ENCODE measurements around the gene CTTNBP2NL. TPM values are rescaled to one million over a fixed set of nuclear protein-coding genes. Genes with fewer than 3 reads are reported as not detected.

CTTNBP2NL gene, protein sequence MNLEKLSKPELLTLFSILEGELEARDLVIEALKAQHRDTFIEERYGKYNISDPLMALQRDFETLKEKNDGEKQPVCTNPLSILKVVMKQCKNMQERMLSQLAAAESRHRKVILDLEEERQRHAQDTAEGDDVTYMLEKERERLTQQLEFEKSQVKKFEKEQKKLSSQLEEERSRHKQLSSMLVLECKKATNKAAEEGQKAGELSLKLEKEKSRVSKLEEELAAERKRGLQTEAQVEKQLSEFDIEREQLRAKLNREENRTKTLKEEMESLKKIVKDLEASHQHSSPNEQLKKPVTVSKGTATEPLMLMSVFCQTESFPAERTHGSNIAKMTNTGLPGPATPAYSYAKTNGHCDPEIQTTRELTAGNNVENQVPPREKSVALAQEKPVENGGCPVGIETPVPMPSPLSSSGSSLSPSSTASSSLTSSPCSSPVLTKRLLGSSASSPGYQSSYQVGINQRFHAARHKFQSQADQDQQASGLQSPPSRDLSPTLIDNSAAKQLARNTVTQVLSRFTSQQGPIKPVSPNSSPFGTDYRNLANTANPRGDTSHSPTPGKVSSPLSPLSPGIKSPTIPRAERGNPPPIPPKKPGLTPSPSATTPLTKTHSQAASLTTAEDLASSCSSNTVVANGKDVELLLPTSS
- total RNA-seq = 10 to 100 TPM; 12.1 to 20.6 (median 17.5) TPM
- polyA plus RNA-seq = 1 to 10 TPM; 3.9 to 6.7 TPM
- long read RNA-seq, donor 1, partial matches to known transcripts = 0 of 3 reads
- long read RNA-seq, donor 1, other reads (novel, unspliced or antisense) = 3 of 3 reads
- long read RNA-seq, donor 2, full-length matches to known transcripts = 1 of 7 reads
- long read RNA-seq, donor 2, partial matches to known transcripts = 2 of 7 reads
- long read RNA-seq, donor 2, other reads (novel, unspliced or antisense) = 4 of 7 reads
- long read RNA-seq, donor 3, full-length matches to known transcripts = 6 of 11 reads
- long read RNA-seq, donor 3, partial matches to known transcripts = 2 of 11 reads
- long read RNA-seq, donor 3, other reads (novel, unspliced or antisense) = 3 of 11 reads

DNA sequence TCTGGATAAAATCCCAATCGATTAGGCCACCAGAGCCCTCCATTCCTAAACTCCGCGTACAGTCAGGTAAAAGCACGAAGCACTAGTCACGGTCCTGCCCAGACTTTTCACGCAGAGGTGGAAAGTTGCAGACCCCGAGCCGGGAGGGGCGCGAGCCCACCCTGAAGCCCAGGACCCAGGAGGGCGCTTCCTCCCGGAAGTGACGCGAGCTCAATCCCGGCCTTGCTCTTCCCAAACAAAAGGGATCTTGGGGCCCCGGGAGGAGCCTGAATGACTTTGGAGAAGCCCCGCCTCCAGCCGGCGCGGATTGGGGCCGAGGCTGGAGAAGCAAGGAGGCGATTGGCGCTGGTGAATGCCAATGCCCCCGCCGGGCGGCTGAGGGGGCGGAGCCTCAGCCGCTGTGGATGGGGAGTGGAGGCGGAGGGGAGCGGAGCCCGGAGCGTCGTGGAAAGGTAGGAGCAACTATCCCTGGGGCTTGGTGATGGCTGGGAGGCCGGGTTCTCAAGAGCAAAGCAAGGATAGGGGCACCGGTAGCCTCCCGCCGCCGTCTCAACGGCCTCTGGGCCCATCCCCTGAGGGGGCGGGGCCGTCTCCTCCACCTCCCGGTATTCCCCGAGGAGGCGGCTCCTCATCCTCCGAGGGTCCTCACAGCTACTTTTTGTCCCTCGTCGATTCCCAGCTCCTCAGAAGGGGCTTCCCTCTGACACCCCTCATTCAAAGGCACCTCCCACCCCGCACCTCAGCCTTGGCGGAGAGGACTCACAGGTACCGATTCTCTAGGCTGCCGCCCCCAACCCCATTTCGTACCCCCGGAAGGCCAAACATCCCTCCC is at the start of gene CTTNBP2NL:
Gene CTTNBP2NL (plus strand): TSS at position 394 of the 832 bp plus-strand sequence. CDS start 19,952 bp downstream, outside the sequence.
- no peaks in the 10 kb centered on the region for H3K36me3 ChIP-seq
- ATAC-seq = peak; percentile 93 to 97 (median 95)
- H3K4me1 ChIP-seq = peaks cover 0 to 91% (median 71%) of the 10 kb centered on the region in 9 donors
- intact Hi-C loops (cut with DNase I) = loop anchor here in 3 of 10 donors (5.0 to 10.0 kb wide), 5 partner anchors 36 to 409 kb away; partner anchors contain the start of genes CAPZA1 (in 1 of the 3), RHOC (in 1 of the 3) and ST7L (in 1 of the 3)
- peak within 1 kb of the TSS; percentile 88 to 97 (median 94) for H3K27ac ChIP-seq
- DNase-seq = peak; percentile 96 to 98
- H3K27me3 ChIP-seq = no peaks in the 10 kb centered on the region
- H3K4me3 ChIP-seq = peak within 1 kb of the TSS; percentile 88 to 100 (median 94)
- H3K9me3 ChIP-seq = no peaks in the 10 kb centered on the region
- TF ChIP-seq, protein P1, sequence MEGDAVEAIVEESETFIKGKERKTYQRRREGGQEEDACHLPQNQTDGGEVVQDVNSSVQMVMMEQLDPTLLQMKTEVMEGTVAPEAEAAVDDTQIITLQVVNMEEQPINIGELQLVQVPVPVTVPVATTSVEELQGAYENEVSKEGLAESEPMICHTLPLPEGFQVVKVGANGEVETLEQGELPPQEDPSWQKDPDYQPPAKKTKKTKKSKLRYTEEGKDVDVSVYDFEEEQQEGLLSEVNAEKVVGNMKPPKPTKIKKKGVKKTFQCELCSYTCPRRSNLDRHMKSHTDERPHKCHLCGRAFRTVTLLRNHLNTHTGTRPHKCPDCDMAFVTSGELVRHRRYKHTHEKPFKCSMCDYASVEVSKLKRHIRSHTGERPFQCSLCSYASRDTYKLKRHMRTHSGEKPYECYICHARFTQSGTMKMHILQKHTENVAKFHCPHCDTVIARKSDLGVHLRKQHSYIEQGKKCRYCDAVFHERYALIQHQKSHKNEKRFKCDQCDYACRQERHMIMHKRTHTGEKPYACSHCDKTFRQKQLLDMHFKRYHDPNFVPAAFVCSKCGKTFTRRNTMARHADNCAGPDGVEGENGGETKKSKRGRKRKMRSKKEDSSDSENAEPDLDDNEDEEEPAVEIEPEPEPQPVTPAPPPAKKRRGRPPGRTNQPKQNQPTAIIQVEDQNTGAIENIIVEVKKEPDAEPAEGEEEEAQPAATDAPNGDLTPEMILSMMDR (IDR thresholded peaks at IDR 0.05) = no peak
- WGBS, 2 donors = 0 to 1% methylated on average over 50 to 53 of the region's 53 CpGs

DNA sequence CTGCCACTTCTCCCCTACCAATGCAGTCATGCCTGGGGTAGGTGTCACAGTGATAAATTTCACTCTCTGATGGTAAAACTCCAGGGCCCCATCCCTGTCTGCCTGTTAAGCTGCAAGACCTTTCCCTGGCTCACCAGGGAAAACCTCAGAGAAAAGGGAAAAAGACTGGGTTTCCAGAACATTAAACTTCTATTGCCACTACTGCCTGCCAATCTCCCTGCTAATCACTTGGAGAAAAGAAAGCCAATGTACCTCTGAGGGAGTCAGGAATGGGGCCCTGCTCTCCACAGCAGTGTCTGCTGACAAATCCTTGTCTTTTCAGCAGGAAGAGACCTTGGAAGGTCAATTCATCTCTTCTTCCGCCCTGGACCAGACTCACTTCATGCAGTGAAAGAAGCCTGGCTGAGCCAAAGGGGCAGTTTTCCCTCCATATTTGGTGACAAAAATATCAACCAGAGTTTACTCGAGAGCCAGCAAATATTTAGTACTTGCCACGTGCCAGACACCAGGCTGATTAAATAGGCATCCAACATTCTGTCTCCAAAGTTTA is 49.1 kb upstream of the CTTNBP2NL start:
- Histone ChIP-seq H3K27ac (no peak overlapping the region), H3K4me3 (no peak overlapping the region), H3K9me3 (peaks cover 0 to 26% (median 14%) of the 10 kb centered on the region in 11 donors), H3K36me3 (no peaks in the 10 kb centered on the region), H3K4me1 (no peaks in the 10 kb centered on the region), H3K27me3 (peaks cover 0 to 6% (median 0%) of the 10 kb centered on the region in 7 donors)
- intact Hi-C loops (cut with DNase I) = no loop called here
- no peak for DNase-seq
- 54 to 74% methylated on average over 3 of the region's 3 CpGs for WGBS, 2 donors
- ATAC-seq = no peak
- TF ChIP-seq, protein P1 (IDR thresholded peaks at IDR 0.05) = no peak

GRCh38 chr1:112356765-112357164 is 39.2 kb upstream of the CTTNBP2NL start:
- peaks cover 4 to 36% (median 20%) of the 10 kb centered on the region in 9 donors for H3K4me1 ChIP-seq
- H3K4me3 ChIP-seq = no peak overlapping the region
- ATAC-seq (no peak), DNase-seq (no peak)
- WGBS, 2 donors = 43 to 64% methylated on average over 2 of the region's 2 CpGs
- no peak overlapping the region for H3K27ac ChIP-seq
- intact Hi-C loops (cut with DNase I) = no loop called here
- H3K27me3 ChIP-seq = no peaks in the 10 kb centered on the region
- no peaks in the 10 kb centered on the region for H3K36me3 ChIP-seq
- TF ChIP-seq, protein P1 (IDR thresholded peaks at IDR 0.05) = no peak
- peaks cover 0 to 11% (median 0%) of the 10 kb centered on the region in 11 donors for H3K9me3 ChIP-seq
